ENCODE data around the gene PAX8.
"Not testable (repeated sequence)": the region's sequence is repeated elsewhere in the genome, so short reads cannot be mapped to it uniquely, and the experiment has no call there.

The PAX8 gene

DNA sequence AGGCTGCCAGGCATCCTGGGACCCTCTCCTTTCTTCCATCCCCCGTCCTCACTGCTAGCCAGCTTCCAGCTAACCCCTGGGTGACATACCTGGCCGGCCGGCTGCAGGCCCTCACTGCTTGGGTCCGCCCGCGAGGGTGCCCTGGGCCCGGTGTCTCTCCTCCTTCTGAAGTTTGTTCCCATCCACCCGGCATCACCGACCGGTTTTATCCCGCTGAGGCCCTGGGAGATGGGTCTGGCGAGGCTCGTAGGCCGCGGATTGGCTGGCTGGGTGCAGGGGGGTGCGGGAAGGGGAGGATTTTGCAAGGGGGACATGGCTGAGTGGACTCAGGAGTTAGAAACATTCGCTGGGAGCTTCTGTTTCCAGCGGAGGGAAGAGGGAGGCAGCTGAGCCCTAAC is at the start of gene PAX8:
Gene PAX8 (minus strand): TSS at position 180 of the 398 bp plus-strand sequence. CDS start 527 bp downstream, outside the sequence.
- no peak within 1 kb of the TSS for H3K4me3 Mint-ChIP-seq
- H3K27ac Mint-ChIP-seq: no peak within 1 kb of the TSS
- H3K36me3 Mint-ChIP-seq: no peaks in the 10 kb centered on the region
- H3K27me3 Mint-ChIP-seq: peaks cover 71% of the 10 kb centered on the region
- no peaks in the 10 kb centered on the region for H3K9me3 Mint-ChIP-seq
- peaks cover 6% of the 10 kb centered on the region for H3K4me1 Mint-ChIP-seq
- ATAC-seq: no peak

GRCh38 chr2:113328043-113328442 is 49.3 kb upstream of the PAX8 start:
- no peak overlapping the region for H3K4me3 Mint-ChIP-seq
- no peaks in the 10 kb centered on the region for H3K36me3 Mint-ChIP-seq
- ATAC-seq: no peak
- peaks cover 22% of the 10 kb centered on the region for H3K4me1 Mint-ChIP-seq
- H3K9me3 Mint-ChIP-seq: no peaks in the 10 kb centered on the region
- H3K27me3 Mint-ChIP-seq: peaks cover 27% of the 10 kb centered on the region
- H3K27ac Mint-ChIP-seq: no peak overlapping the region

DNA sequence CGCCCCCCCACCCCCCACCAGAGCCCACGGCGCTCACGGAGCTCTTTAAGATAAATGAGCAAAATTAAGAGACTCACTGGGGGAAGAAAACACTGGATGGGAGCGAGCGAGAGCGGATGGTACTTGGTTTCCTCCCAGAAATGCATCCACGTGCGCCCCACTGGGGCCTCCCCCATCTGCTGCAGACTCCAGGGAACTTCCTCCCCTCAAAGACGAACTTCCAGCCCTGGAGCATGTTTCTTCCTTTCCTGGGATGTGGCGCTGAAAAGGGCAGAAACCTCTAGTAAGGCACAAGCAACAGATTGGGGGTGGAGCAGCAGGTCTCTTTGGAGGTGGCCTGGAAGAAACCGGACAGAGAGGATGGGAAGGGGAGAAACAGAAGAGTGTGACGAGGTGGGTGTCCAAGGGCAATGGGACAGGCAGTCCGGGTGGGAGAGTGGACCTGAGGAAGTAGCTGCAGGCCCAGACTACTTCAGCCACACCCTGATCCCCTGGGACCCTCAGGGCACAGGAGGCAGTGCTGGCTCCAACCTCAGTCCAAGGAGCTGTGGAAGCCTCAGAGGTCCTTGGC is 46.5 kb upstream of the PAX8 start:
- Mint-ChIP-seq H3K4me3 (peak overlapping the region; percentile 63), H3K27ac (peak overlapping the region; percentile 0), H3K27me3 (peaks cover 55% of the 10 kb centered on the region), H3K4me1 (peaks cover 22% of the 10 kb centered on the region)
- H3K9me3 Mint-ChIP-seq, ATAC-seq, H3K36me3 Mint-ChIP-seq: not testable (repeated sequence)

GRCh38 chr2:113324684-113325160 is 46.0 kb upstream of the PAX8 start:
- H3K27me3 Mint-ChIP-seq: peaks cover 54% of the 10 kb centered on the region
- ATAC-seq: peak; percentile 65
- no peaks in the 10 kb centered on the region for H3K36me3 Mint-ChIP-seq
- no peaks in the 10 kb centered on the region for H3K9me3 Mint-ChIP-seq
- H3K4me1 Mint-ChIP-seq: peaks cover 19% of the 10 kb centered on the region
- peak overlapping the region; percentile 0 for H3K27ac Mint-ChIP-seq
- peak overlapping the region; percentile 63 for H3K4me3 Mint-ChIP-seq

GRCh38 chr2:113323129-113323528 is 44.4 kb upstream of the PAX8 start:
- H3K27ac Mint-ChIP-seq, H3K4me3 Mint-ChIP-seq, H3K9me3 Mint-ChIP-seq, H3K36me3 Mint-ChIP-seq, ATAC-seq: not testable (repeated sequence)
- H3K27me3 Mint-ChIP-seq: peaks cover 50% of the 10 kb centered on the region
- H3K4me1 Mint-ChIP-seq: peaks cover 17% of the 10 kb centered on the region

DNA sequence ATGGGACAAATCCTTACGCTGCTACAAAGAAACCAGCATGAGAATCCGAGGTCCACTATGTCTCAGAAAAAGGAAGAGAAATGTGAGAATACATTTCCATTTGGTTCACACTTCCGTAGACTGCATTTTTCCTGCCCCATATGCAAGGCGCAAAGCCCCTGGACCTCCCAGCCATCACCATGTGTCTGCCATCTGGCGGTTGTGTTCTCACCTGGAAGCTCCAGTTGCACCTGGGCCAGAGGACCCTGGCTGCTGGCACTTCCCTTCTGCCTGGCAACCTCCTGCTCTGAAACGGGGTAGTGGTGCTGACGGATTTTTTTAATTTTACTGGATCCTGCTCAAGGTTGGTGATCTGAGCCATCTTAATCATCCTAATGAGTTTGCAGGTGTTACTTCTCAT is 41.4 kb upstream of the PAX8 start:
- H3K9me3 Mint-ChIP-seq, H3K36me3 Mint-ChIP-seq, H3K4me3 Mint-ChIP-seq, ATAC-seq, H3K27ac Mint-ChIP-seq: not testable (repeated sequence)
- peaks cover 19% of the 10 kb centered on the region for H3K4me1 Mint-ChIP-seq
- peaks cover 66% of the 10 kb centered on the region for H3K27me3 Mint-ChIP-seq

GRCh38 chr2:113318941-113319340 is 40.2 kb upstream of the PAX8 start:
- ATAC-seq, H3K9me3 Mint-ChIP-seq, H3K36me3 Mint-ChIP-seq, H3K4me1 Mint-ChIP-seq, H3K4me3 Mint-ChIP-seq, H3K27ac Mint-ChIP-seq: not testable (repeated sequence)
- peaks cover 56% of the 10 kb centered on the region for H3K27me3 Mint-ChIP-seq

- Mint-ChIP-seq H3K27ac (no peak overlapping the region), H3K4me1 (peaks cover 11% of the 10 kb centered on the region), H3K27me3 (peaks cover 35% of the 10 kb centered on the region), H3K36me3 (no peaks in the 10 kb centered on the region), H3K9me3 (no peaks in the 10 kb centered on the region), H3K4me3 (no peak overlapping the region)
- no peak for ATAC-seq
These were observed 37.4 kb upstream of the PAX8 start for GRCh38 chr2:113316085-113316484.

DNA sequence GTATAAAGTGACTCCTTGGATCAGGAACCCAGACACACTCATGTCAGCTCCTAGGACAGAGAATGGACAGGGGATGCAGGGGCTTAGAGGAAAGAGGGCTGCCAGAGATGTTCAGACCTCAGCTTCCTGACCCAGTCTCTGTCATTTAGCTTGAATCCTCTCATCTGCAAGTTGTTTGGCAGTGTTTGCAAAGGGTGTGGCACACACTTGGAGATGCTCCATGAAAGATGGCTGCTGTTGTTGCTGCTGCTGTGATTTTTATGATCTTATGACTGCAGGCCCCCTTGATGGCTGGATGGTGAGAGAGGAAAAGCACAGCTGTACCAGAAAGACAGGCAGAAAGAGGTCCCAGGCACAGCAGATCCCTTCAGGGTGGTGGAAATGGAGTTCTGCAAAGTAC is 35.9 kb upstream of the PAX8 start:
- H3K27ac Mint-ChIP-seq, H3K4me3 Mint-ChIP-seq, ATAC-seq, H3K9me3 Mint-ChIP-seq, H3K36me3 Mint-ChIP-seq: not testable (repeated sequence)
- H3K27me3 Mint-ChIP-seq: peaks cover 25% of the 10 kb centered on the region
- H3K4me1 Mint-ChIP-seq: peaks cover 16% of the 10 kb centered on the region

- Mint-ChIP-seq H3K4me1 (peaks cover 16% of the 10 kb centered on the region), H3K27me3 (peaks cover 25% of the 10 kb centered on the region)
- H3K4me3 Mint-ChIP-seq, ATAC-seq, H3K36me3 Mint-ChIP-seq, H3K27ac Mint-ChIP-seq, H3K9me3 Mint-ChIP-seq: not testable (repeated sequence)
These were observed 35.5 kb upstream of the PAX8 start for GRCh38 chr2:113314176-113314575.

DNA sequence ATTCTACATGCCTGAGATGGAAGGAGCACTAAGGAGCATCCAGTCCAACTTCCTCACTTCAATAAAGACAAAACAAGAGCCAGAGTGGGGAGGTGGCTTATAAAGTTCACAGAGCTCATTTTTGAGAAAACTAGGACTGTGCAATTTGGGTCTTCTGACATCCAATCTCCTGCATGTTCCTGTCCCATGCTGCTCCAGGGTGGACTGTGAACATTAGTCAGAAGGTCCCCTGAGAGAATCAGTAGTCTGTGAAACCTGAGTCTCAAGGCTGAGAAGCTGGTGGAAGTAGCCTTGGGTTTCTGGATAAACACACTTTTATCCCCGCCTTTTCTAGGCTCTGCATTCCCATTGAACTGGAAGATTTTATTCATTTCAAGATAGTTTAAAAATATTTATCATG is 33.1 kb upstream of the PAX8 start:
- not testable (repeated sequence) for H3K4me3 Mint-ChIP-seq, ATAC-seq, H3K36me3 Mint-ChIP-seq, H3K4me1 Mint-ChIP-seq, H3K27ac Mint-ChIP-seq, H3K9me3 Mint-ChIP-seq
- peaks cover 34% of the 10 kb centered on the region for H3K27me3 Mint-ChIP-seq

DNA sequence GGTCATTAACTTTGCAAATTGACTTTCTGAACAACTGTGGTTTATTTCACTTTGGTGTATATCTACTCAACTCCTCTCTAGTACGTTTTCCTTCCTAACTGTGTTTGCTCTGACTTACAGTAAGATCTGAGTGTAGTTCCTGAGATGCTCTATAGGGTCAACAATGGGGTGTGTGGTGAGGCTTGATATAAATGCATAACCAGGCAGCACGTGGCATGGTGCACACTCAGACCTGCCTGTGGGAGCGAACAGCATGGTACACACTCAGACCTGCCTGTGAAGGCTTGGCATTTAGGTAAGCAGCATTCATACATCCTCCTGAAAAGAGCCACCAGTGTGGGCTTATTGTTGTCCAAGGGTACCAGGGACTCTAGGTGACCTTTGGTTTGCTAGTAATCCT is 32.5 kb upstream of the PAX8 start:
- H3K4me3 Mint-ChIP-seq, H3K36me3 Mint-ChIP-seq, H3K9me3 Mint-ChIP-seq, H3K4me1 Mint-ChIP-seq, H3K27ac Mint-ChIP-seq: not testable (repeated sequence)
- peaks cover 36% of the 10 kb centered on the region for H3K27me3 Mint-ChIP-seq
- peak; percentile 66 for ATAC-seq

- H3K9me3 Mint-ChIP-seq: no peaks in the 10 kb centered on the region
- ATAC-seq: no peak
- no peak overlapping the region for H3K27ac Mint-ChIP-seq
- H3K4me3 Mint-ChIP-seq: no peak overlapping the region
- no peaks in the 10 kb centered on the region for H3K36me3 Mint-ChIP-seq
- H3K27me3 Mint-ChIP-seq: peaks cover 38% of the 10 kb centered on the region
- H3K4me1 Mint-ChIP-seq: peaks cover 8% of the 10 kb centered on the region
These were observed 31.1 kb upstream of the PAX8 start for GRCh38 chr2:113309655-113310387.

- not testable (repeated sequence) for H3K36me3 Mint-ChIP-seq, H3K4me3 Mint-ChIP-seq, H3K27ac Mint-ChIP-seq, H3K9me3 Mint-ChIP-seq, ATAC-seq, H3K4me1 Mint-ChIP-seq
- peaks cover 43% of the 10 kb centered on the region for H3K27me3 Mint-ChIP-seq
These were observed 30.1 kb upstream of the PAX8 start for GRCh38 chr2:113308784-113309183.

DNA sequence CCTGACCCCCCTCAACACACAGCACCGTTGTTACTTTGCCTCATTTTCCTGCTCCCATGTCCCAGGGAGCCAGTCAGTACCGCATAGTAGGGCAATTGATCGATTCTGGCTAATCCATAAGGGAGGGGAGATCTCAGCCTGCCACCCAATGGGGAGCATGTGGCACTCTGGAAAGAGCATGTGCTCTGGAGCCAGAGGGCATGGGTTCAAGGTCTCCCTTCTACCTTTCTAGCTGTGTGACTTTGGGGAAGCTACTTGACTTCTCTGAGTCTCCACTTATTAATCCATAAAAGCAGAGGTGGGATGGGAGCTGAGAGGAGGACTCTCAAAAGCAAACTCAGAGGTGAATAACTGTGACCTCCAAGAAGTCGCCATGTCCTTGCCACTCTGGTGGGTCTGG is 27.5 kb upstream of the PAX8 start:
- H3K4me1 Mint-ChIP-seq, H3K4me3 Mint-ChIP-seq, ATAC-seq, H3K9me3 Mint-ChIP-seq, H3K36me3 Mint-ChIP-seq, H3K27ac Mint-ChIP-seq: not testable (repeated sequence)
- peaks cover 43% of the 10 kb centered on the region for H3K27me3 Mint-ChIP-seq

DNA sequence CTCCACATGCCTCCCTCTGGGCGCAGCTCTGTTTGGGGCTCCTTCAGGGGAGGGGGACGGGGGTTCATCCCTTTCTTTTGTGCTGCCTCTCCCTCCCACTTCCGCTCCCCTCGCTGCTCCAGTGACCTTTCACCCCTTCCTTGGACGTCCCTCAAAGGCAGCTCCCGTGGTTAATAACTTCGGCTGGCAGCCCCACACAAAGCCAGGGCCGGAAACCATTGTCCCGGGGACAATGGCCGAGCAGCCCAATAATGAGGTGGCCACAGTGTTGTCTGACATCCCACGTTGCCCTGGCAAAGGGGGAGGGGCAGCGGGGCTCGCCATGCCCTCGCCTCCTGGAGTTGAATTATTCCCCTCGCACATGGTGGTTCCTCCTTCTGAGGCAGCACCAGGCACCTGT is 27.0 kb upstream of the PAX8 start:
- H3K27me3 Mint-ChIP-seq: peaks cover 43% of the 10 kb centered on the region
- not testable (repeated sequence) for H3K27ac Mint-ChIP-seq, H3K4me1 Mint-ChIP-seq, H3K36me3 Mint-ChIP-seq, H3K9me3 Mint-ChIP-seq, ATAC-seq, H3K4me3 Mint-ChIP-seq

All from stimulated activated memory B cell treated with anti-CD40 and anti-IgM and Interleukin-4, amounts not matched to agents 10 μg/mL and 1 μg/mL and 100 μg/mL, for 72 hours (primary cell).